ENCODE data around the gene HAGHL.

DNA sequence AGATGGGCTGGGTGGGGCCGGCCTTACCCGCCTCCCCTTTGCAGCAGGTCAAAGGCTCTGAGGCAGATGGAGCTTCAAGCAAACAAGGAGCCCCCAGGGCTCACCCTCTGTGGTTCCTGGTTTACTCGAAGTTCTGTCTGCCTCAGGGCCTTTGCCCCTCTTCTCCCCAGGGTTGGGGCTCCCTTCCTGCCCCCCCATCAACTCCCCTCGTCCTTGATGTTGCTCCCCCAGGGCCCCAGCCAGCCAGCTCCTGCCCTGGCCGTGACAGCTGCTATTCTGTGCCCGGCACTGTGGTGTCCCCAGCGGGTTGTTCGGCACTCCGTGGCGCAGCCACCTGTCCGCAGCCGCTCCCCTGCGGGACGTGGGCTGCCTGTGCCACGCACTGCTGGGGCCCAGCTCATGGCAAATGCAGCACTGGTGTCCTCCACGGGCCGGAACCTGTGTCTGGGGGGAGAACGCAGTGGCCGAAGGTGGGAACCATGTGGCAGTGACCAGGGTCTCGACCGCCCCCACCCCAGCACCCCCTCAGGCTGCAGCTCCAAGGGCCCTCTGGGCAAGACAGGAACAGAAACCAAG lies 16.3 kb upstream of the HAGHL start:
- TF ChIP-seq, protein P1, sequence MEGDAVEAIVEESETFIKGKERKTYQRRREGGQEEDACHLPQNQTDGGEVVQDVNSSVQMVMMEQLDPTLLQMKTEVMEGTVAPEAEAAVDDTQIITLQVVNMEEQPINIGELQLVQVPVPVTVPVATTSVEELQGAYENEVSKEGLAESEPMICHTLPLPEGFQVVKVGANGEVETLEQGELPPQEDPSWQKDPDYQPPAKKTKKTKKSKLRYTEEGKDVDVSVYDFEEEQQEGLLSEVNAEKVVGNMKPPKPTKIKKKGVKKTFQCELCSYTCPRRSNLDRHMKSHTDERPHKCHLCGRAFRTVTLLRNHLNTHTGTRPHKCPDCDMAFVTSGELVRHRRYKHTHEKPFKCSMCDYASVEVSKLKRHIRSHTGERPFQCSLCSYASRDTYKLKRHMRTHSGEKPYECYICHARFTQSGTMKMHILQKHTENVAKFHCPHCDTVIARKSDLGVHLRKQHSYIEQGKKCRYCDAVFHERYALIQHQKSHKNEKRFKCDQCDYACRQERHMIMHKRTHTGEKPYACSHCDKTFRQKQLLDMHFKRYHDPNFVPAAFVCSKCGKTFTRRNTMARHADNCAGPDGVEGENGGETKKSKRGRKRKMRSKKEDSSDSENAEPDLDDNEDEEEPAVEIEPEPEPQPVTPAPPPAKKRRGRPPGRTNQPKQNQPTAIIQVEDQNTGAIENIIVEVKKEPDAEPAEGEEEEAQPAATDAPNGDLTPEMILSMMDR (IDR thresholded peaks at IDR 0.05 in 8 of 11, conservative IDR thresholded peaks at IDR 0.05 in 3 of 11) = no peak
- TF ChIP-seq POLR2A (IDR thresholded peaks at IDR 0.05) (no peak), POLR2AphosphoS5 (IDR thresholded peaks at IDR 0.05) (no peak)

All from spleen (tissue), 7 donors.